ENCODE measurements around the gene RXFP4.

RXFP4 gene

GRCh38 chr1:155940482-155940992 is 901 bp upstream of the RXFP4 start:
- H3K27me3 ChIP-seq (ENCODE audit: control insufficient read depth in 3 of 3, insufficient read depth in 3 of 3, low read depth in 1 of 3, low read length in 3 of 3): no peaks in the 10 kb centered on the region
- no peak overlapping the region for H3K27ac ChIP-seq (replicated peaks; ENCODE audit: low read length)
- H3K4me1 ChIP-seq (ENCODE audit: control insufficient read depth in 2 of 2, insufficient read depth in 1 of 2, low read depth in 1 of 2, low read length in 2 of 2): peaks cover 5 to 8% of the 10 kb centered on the region in 2 donors
- no peak overlapping the region for H2AK5ac ChIP-seq (ENCODE audit: low read depth, low read length)
- no peak for DNase-seq (ENCODE audit: low spot score)
- no peak overlapping the region for H2BK12ac ChIP-seq (ENCODE audit: low read length)
- peak overlapping the region; percentile 65 for H2AFZ ChIP-seq (ENCODE audit: low read length)
- H3K18ac ChIP-seq (ENCODE audit: low read length): no peak overlapping the region
- no peaks in the 10 kb centered on the region for H3K36me3 ChIP-seq (replicated peaks in 1 of 2; ENCODE audit: control insufficient read depth in 2 of 2, insufficient read depth in 2 of 2, low read length in 2 of 2)
- no peak overlapping the region for H2BK5ac ChIP-seq (ENCODE audit: low read length)
- H3K79me1 ChIP-seq (ENCODE audit: low read depth, low read length): no peaks in the 10 kb centered on the region
- no CpG with 5 or more reads among the region's 4 CpGs for WGBS, 2 donors (ENCODE audit: extremely low coverage in 2 of 2, insufficient read length in 2 of 2, insufficient replicate concordance in 1 of 2)
- H3K4ac ChIP-seq (ENCODE audit: low read length): no peak overlapping the region
- H2BK120ac ChIP-seq (ENCODE audit: low read depth, low read length): no peak overlapping the region
- no peak overlapping the region for H2BK15ac ChIP-seq (ENCODE audit: low read length)
- no peak overlapping the region for H3K4me3 ChIP-seq (ENCODE audit: low read length in 2 of 2)
- H4K91ac ChIP-seq (ENCODE audit: low read depth, low read length, poor library complexity): no peak overlapping the region
- no peak overlapping the region for H3K4me2 ChIP-seq (ENCODE audit: insufficient read depth, low read length, poor library complexity, severe bottlenecking)
- no peak overlapping the region for H3K14ac ChIP-seq (ENCODE audit: low read length)
- H3K9ac ChIP-seq (ENCODE audit: low read depth, low read length, poor library complexity): no peak overlapping the region
- H3K23ac ChIP-seq (ENCODE audit: low read depth, low read length, poor library complexity): no peak overlapping the region
- H3K9me3 ChIP-seq (replicated peaks in 1 of 2; ENCODE audit: control insufficient read depth in 2 of 2, insufficient read depth in 1 of 2, low read depth in 1 of 2, low read length in 2 of 2): no peaks in the 10 kb centered on the region
- H4K8ac ChIP-seq (ENCODE audit: low read depth, low read length): no peak overlapping the region

- peak overlapping the region; percentile 45 for H4K8ac ChIP-seq (ENCODE audit: low read depth, low read length)
- no peaks in the 10 kb centered on the region for H3K9me3 ChIP-seq (replicated peaks in 1 of 2; ENCODE audit: control insufficient read depth in 2 of 2, insufficient read depth in 1 of 2, low read depth in 1 of 2, low read length in 2 of 2)
- no peak overlapping the region for H2BK5ac ChIP-seq (ENCODE audit: low read length)
- H2AK5ac ChIP-seq (ENCODE audit: low read depth, low read length): no peak overlapping the region
- H2BK12ac ChIP-seq (ENCODE audit: low read length): no peak overlapping the region
- H3K27ac ChIP-seq (replicated peaks; ENCODE audit: low read length): no peak overlapping the region
- H2BK15ac ChIP-seq (ENCODE audit: low read length): no peak overlapping the region
- no peak overlapping the region for H2AFZ ChIP-seq (ENCODE audit: low read length)
- H3K4me2 ChIP-seq (ENCODE audit: insufficient read depth, low read length, poor library complexity, severe bottlenecking): no peak overlapping the region
- H3K9ac ChIP-seq (ENCODE audit: low read depth, low read length, poor library complexity): peak overlapping the region; percentile 18
- no peak for DNase-seq (ENCODE audit: low spot score)
- peak overlapping the region; percentile 70 for H3K23ac ChIP-seq (ENCODE audit: low read depth, low read length, poor library complexity)
- H3K79me1 ChIP-seq (ENCODE audit: low read depth, low read length): no peaks in the 10 kb centered on the region
- no peak overlapping the region for H3K18ac ChIP-seq (ENCODE audit: low read length)
- H4K91ac ChIP-seq (ENCODE audit: low read depth, low read length, poor library complexity): no peak overlapping the region
- no CpG with 5 or more reads among the region's 29 CpGs for WGBS, 2 donors (ENCODE audit: extremely low coverage in 2 of 2, insufficient read length in 2 of 2, insufficient replicate concordance in 1 of 2)
- H3K14ac ChIP-seq (ENCODE audit: low read length): no peak overlapping the region
- H3K36me3 ChIP-seq (replicated peaks in 1 of 2; ENCODE audit: control insufficient read depth in 2 of 2, insufficient read depth in 2 of 2, low read length in 2 of 2): peaks cover 4 to 12% of the 10 kb centered on the region in 2 donors
- H3K4me3 ChIP-seq (ENCODE audit: low read length in 2 of 2): no peak overlapping the region
- H3K27me3 ChIP-seq (ENCODE audit: control insufficient read depth in 3 of 3, insufficient read depth in 3 of 3, low read depth in 1 of 3, low read length in 3 of 3): no peaks in the 10 kb centered on the region
- peaks cover 5 to 14% of the 10 kb centered on the region in 2 donors for H3K4me1 ChIP-seq (ENCODE audit: control insufficient read depth in 2 of 2, insufficient read depth in 1 of 2, low read depth in 1 of 2, low read length in 2 of 2)
- H2BK120ac ChIP-seq (ENCODE audit: low read depth, low read length): no peak overlapping the region
- H3K4ac ChIP-seq (ENCODE audit: low read length): no peak overlapping the region
These were observed 550 bp downstream of the RXFP4 start for GRCh38 chr1:155941845-155942531.

- no peak overlapping the region for H2BK15ac ChIP-seq (ENCODE audit: low read length)
- no peak overlapping the region for H3K18ac ChIP-seq (ENCODE audit: low read length)
- H3K36me3 ChIP-seq (replicated peaks in 1 of 2; ENCODE audit: control insufficient read depth in 2 of 2, insufficient read depth in 2 of 2, low read length in 2 of 2): peaks cover 8 to 19% of the 10 kb centered on the region in 2 donors
- no peak overlapping the region for H3K27ac ChIP-seq (replicated peaks; ENCODE audit: low read length)
- no peak overlapping the region for H4K8ac ChIP-seq (ENCODE audit: low read depth, low read length)
- no peaks in the 10 kb centered on the region for H3K79me1 ChIP-seq (ENCODE audit: low read depth, low read length)
- H3K14ac ChIP-seq (ENCODE audit: low read length): no peak overlapping the region
- H2BK5ac ChIP-seq (ENCODE audit: low read length): no peak overlapping the region
- peaks cover 5 to 14% of the 10 kb centered on the region in 2 donors for H3K4me1 ChIP-seq (ENCODE audit: control insufficient read depth in 2 of 2, insufficient read depth in 1 of 2, low read depth in 1 of 2, low read length in 2 of 2)
- no peak overlapping the region for H3K23ac ChIP-seq (ENCODE audit: low read depth, low read length, poor library complexity)
- no peak overlapping the region for H2AFZ ChIP-seq (ENCODE audit: low read length)
- H2BK12ac ChIP-seq (ENCODE audit: low read length): no peak overlapping the region
- peak overlapping the region; percentile 40 for H2AK5ac ChIP-seq (ENCODE audit: low read depth, low read length)
- no peaks in the 10 kb centered on the region for H3K27me3 ChIP-seq (ENCODE audit: control insufficient read depth in 3 of 3, insufficient read depth in 3 of 3, low read depth in 1 of 3, low read length in 3 of 3)
- no peak overlapping the region for H3K4me3 ChIP-seq (ENCODE audit: low read length in 2 of 2)
- no peak overlapping the region for H2BK120ac ChIP-seq (ENCODE audit: low read depth, low read length)
- no CpG with 5 or more reads among the region's 11 CpGs for WGBS, 2 donors (ENCODE audit: extremely low coverage in 2 of 2, insufficient read length in 2 of 2, insufficient replicate concordance in 1 of 2)
- H3K4ac ChIP-seq (ENCODE audit: low read length): no peak overlapping the region
- no peak overlapping the region for H4K91ac ChIP-seq (ENCODE audit: low read depth, low read length, poor library complexity)
- no peak for DNase-seq (ENCODE audit: low spot score)
- H3K9ac ChIP-seq (ENCODE audit: low read depth, low read length, poor library complexity): no peak overlapping the region
- no peaks in the 10 kb centered on the region for H3K9me3 ChIP-seq (replicated peaks in 1 of 2; ENCODE audit: control insufficient read depth in 2 of 2, insufficient read depth in 1 of 2, low read depth in 1 of 2, low read length in 2 of 2)
- no peak overlapping the region for H3K4me2 ChIP-seq (ENCODE audit: insufficient read depth, low read length, poor library complexity, severe bottlenecking)
These were observed 1.2 kb downstream of the RXFP4 start for GRCh38 chr1:155942578-155943141.

GRCh38 chr1:155944444-155944799 is 3.0 kb downstream of the RXFP4 start:
- Histone ChIP-seq H2BK15ac (ENCODE audit: low read length) (no peak overlapping the region), H3K14ac (ENCODE audit: low read length) (no peak overlapping the region), H2AFZ (ENCODE audit: low read length) (no peak overlapping the region), H2BK120ac (ENCODE audit: low read depth, low read length) (no peak overlapping the region), H3K18ac (ENCODE audit: low read length) (no peak overlapping the region), H3K27ac (replicated peaks; ENCODE audit: low read length) (no peak overlapping the region), H3K4ac (ENCODE audit: low read length) (no peak overlapping the region), H3K4me1 (ENCODE audit: control insufficient read depth in 2 of 2, insufficient read depth in 1 of 2, low read depth in 1 of 2, low read length in 2 of 2) (peaks cover 5 to 14% of the 10 kb centered on the region in 2 donors), H3K4me2 (ENCODE audit: insufficient read depth, low read length, poor library complexity, severe bottlenecking) (no peak overlapping the region), H3K9me3 (replicated peaks in 1 of 2; ENCODE audit: control insufficient read depth in 2 of 2, insufficient read depth in 1 of 2, low read depth in 1 of 2, low read length in 2 of 2) (no peaks in the 10 kb centered on the region), H4K91ac (ENCODE audit: low read depth, low read length, poor library complexity) (no peak overlapping the region), H2BK5ac (ENCODE audit: low read length) (no peak overlapping the region), H4K8ac (ENCODE audit: low read depth, low read length) (no peak overlapping the region), H3K36me3 (replicated peaks in 1 of 2; ENCODE audit: control insufficient read depth in 2 of 2, insufficient read depth in 2 of 2, low read length in 2 of 2) (peaks cover 13 to 34% of the 10 kb centered on the region in 2 donors), H3K79me1 (ENCODE audit: low read depth, low read length) (no peaks in the 10 kb centered on the region), H3K27me3 (ENCODE audit: control insufficient read depth in 3 of 3, insufficient read depth in 3 of 3, low read depth in 1 of 3, low read length in 3 of 3) (no peaks in the 10 kb centered on the region), H3K4me3 (ENCODE audit: low read length in 2 of 2) (no peak overlapping the region), H2BK12ac (ENCODE audit: low read length) (no peak overlapping the region), H3K23ac (ENCODE audit: low read depth, low read length, poor library complexity) (no peak overlapping the region), H3K9ac (ENCODE audit: low read depth, low read length, poor library complexity) (no peak overlapping the region), H2AK5ac (ENCODE audit: low read depth, low read length) (no peak overlapping the region)
- no CpG with 5 or more reads among the region's 6 CpGs for WGBS, 2 donors (ENCODE audit: extremely low coverage in 2 of 2, insufficient read length in 2 of 2, insufficient replicate concordance in 1 of 2)
- DNase-seq (ENCODE audit: low spot score): no peak

Measured in neuronal stem cell (in vitro differentiated cells).